H1 (cell line): ENCODE results near the gene PIGZ. TPM values are rescaled to one million over a fixed set of nuclear protein-coding genes. Genes with fewer than 3 reads are reported as not detected.

Source experiments
- CTCF ChIA-PET: fragments of 300-600 bp; sonication (Branson Sonifier 250); formaldehyde crosslinking; loops from one replicate; lab custom pipeline; 2021; ENCODE audit not compliant: partially characterized antibody; lab: Charles Lee
- POLR2A ChIA-PET: fragments of 300-600 bp; sonication (Branson Sonifier 250); formaldehyde crosslinking; loops from one replicate; lab custom pipeline; 2021; ENCODE audit warnings: inconsistent platforms; ENCODE audit not compliant: partially characterized antibody; lab: Charles Lee
- DNase-seq, 2 experiments: peaks; one replicate each; pipeline versions ENCODE4 v3.0.0 to v3.0.0-alpha.2; 2010 to 2022; ENCODE audit warnings: low spot score in 2 of 2, low read depth in 1 of 2, mixed read lengths in 1 of 2
- FAIRE-seq: peaks from 2 replicates; lab custom pipeline; 2011; peaks lifted over from hg19 to GRCh38; lab: Jason Lieb, UNC
- H2AFZ ChIP-seq: 2 replicates; pipeline ENCODE4 v1.8.1; 2012; ENCODE audit warnings: low read length, inconsistent platforms
- H2AK5ac ChIP-seq: 2 replicates; pipeline ENCODE4 v1.6.1; 2013; ENCODE audit warnings: low read depth, low read length
- H2BK120ac ChIP-seq: replicated peaks from 2 replicates; pipeline ENCODE3; 2013; ENCODE audit warnings: low read depth, low read length, inconsistent platforms
- H2BK12ac ChIP-seq: 2 replicates; pipeline ENCODE4 v1.6.1; 2013; ENCODE audit warnings: low read depth, low read length
- H2BK15ac ChIP-seq: 2 replicates; pipeline ENCODE4 v1.6.1; 2013; ENCODE audit warnings: low read length
- H2BK20ac ChIP-seq: 2 replicates; pipeline ENCODE4 v1.6.1; 2013; ENCODE audit warnings: low read length
- H2BK5ac ChIP-seq: 2 replicates; pipeline ENCODE4 v1.6.1; 2013; ENCODE audit warnings: low read depth, low read length
- H3K14ac ChIP-seq: 2 replicates; pipeline ENCODE4 v1.6.1; 2013; ENCODE audit warnings: inconsistent platforms; ENCODE audit not compliant: insufficient read length
- H3K18ac ChIP-seq: 2 replicates; pipeline ENCODE4 v1.6.1; 2013; ENCODE audit warnings: low read length; ENCODE audit errors: extremely low read depth
- H3K23ac ChIP-seq: 2 replicates; pipeline ENCODE4 v1.6.1; 2013; ENCODE audit warnings: inconsistent platforms; ENCODE audit not compliant: insufficient read length
- H3K23me2 ChIP-seq: 2 replicates; pipeline ENCODE4 v1.6.1; 2013; ENCODE audit warnings: low read depth, low read length
- H3K27ac ChIP-seq: 2 replicates; pipeline ENCODE4 v1.6.1; 2011; ENCODE audit warnings: low read depth, low read length, inconsistent platforms
- H3K27me3 ChIP-seq, 4 experiments: replicated peaks in 1 of 4; 1 replicate in 1 of 4; 2 replicates in 3 of 4; pipeline versions ENCODE4 v1.6.1 to v1.8.1; 2011 to 2013; ENCODE audit warnings: low read length in 3 of 4, mild to moderate bottlenecking in 3 of 4, inconsistent platforms in 2 of 4, mixed read lengths in 2 of 4, moderate library complexity in 1 of 4; ENCODE audit not compliant: control insufficient read depth in 3 of 4, insufficient read depth in 3 of 4; ENCODE audit errors: extremely low read depth in 1 of 4
- H3K36me3 ChIP-seq, 4 experiments: 2 replicates each; pipeline versions ENCODE4 v1.6.1 to v1.8.1; 2011 to 2013; ENCODE audit warnings: mild to moderate bottlenecking in 4 of 4, low read length in 3 of 4, moderate library complexity in 2 of 4, control low read depth in 1 of 4, inconsistent platforms in 1 of 4; ENCODE audit not compliant: insufficient read depth in 4 of 4, control insufficient read depth in 2 of 4
- H3K4ac ChIP-seq: replicated peaks from 2 replicates; pipeline ENCODE3; 2013; ENCODE audit warnings: low read length, low read depth, mixed read lengths, inconsistent platforms; ENCODE audit not compliant: insufficient read length
- H3K4me1 ChIP-seq, 4 experiments: replicated peaks in 1 of 4; 1 replicate in 1 of 4; 2 replicates in 3 of 4; pipeline versions ENCODE4 v1.6.1 to v1.8.1; 2011 to 2013; ENCODE audit warnings: low read length in 3 of 4, inconsistent platforms in 2 of 4, mixed read lengths in 1 of 4; ENCODE audit not compliant: insufficient read depth in 4 of 4, control insufficient read depth in 3 of 4
- H3K4me2 ChIP-seq, 2 experiments: 2 replicates each; pipeline versions ENCODE4 v1.6.1 to v1.8.1; 2011 to 2013; ENCODE audit warnings: low read depth in 2 of 2, low read length in 2 of 2, control low read depth in 1 of 2, inconsistent platforms in 1 of 2, mild to moderate bottlenecking in 1 of 2; ENCODE audit not compliant: insufficient read depth in 1 of 2
- H3K4me3 ChIP-seq, 4 experiments: fragments of 200-600, 300-600 bp in 1 of 4; sonication (generic), shearing (Covaris generic), sonication (Bioruptor Twin) in 1 of 4; 2 replicates each; pipeline versions ENCODE4 v1.5.1 to v1.8.1; 2011 to 2016; ENCODE audit warnings: low read length in 4 of 4, low read depth in 3 of 4, control low read depth in 2 of 4, inconsistent platforms in 2 of 4, mild to moderate bottlenecking in 2 of 4, mixed read lengths in 1 of 4, moderate library complexity in 1 of 4; ENCODE audit not compliant: insufficient read depth in 2 of 4; ENCODE audit errors: extremely low read depth in 1 of 4
- H3K56ac ChIP-seq: replicated peaks from 2 replicates; pipeline ENCODE3; 2013; ENCODE audit warnings: low read depth, mild to moderate bottlenecking, mixed read lengths, low read length, inconsistent platforms; ENCODE audit not compliant: insufficient read length
- H3K79me1 ChIP-seq: 2 replicates; pipeline ENCODE4 v1.6.1; 2013; ENCODE audit warnings: low read depth, low read length, control low read depth
- H3K79me2 ChIP-seq, 2 experiments: 2 replicates each; pipeline versions ENCODE4 v1.6.1 to v1.8.1; 2012 to 2013; ENCODE audit warnings: low read length in 2 of 2, mild to moderate bottlenecking in 2 of 2, inconsistent platforms in 1 of 2; ENCODE audit not compliant: insufficient read depth in 2 of 2, control insufficient read depth in 1 of 2
- H3K9ac ChIP-seq, 4 experiments: replicated peaks in 1 of 4; 1 replicate in 1 of 4; 2 replicates in 3 of 4; pipeline versions ENCODE4 v1.6.1 to v1.8.1; 2011 to 2013; ENCODE audit warnings: low read depth in 3 of 4, low read length in 3 of 4, control low read depth in 2 of 4, mild to moderate bottlenecking in 2 of 4, moderate library complexity in 2 of 4, inconsistent platforms in 1 of 4; ENCODE audit errors: extremely low read depth in 1 of 4
- H3K9me3 ChIP-seq, 2 experiments: 2 replicates each; pipeline versions ENCODE4 v1.6.1 to v1.8.1; 2012 to 2013; ENCODE audit warnings: mild to moderate bottlenecking in 2 of 2, moderate library complexity in 2 of 2, control low read depth in 1 of 2, inconsistent platforms in 1 of 2, low read depth in 1 of 2, low read length in 1 of 2, mixed read lengths in 1 of 2; ENCODE audit not compliant: insufficient read depth in 2 of 2
- H4K20me1 ChIP-seq, 2 experiments: replicated peaks in 1 of 2; 2 replicates each; pipeline versions ENCODE3 to v1.8.1; 2011 to 2013; ENCODE audit warnings: inconsistent platforms in 2 of 2, low read length in 2 of 2, mild to moderate bottlenecking in 1 of 2; ENCODE audit not compliant: insufficient read depth in 2 of 2, control insufficient read depth in 1 of 2
- H4K5ac ChIP-seq: 2 replicates; pipeline ENCODE4 v1.6.1; 2013; ENCODE audit warnings: low read length, low read depth, mixed read lengths, inconsistent platforms; ENCODE audit not compliant: insufficient read length
- H4K8ac ChIP-seq: 2 replicates; pipeline ENCODE4 v1.8.0; 2013; ENCODE audit warnings: mild to moderate bottlenecking, moderate library complexity, low read length, inconsistent platforms; ENCODE audit not compliant: insufficient read depth; ENCODE audit errors: extremely low read depth
- H4K91ac ChIP-seq: replicated peaks from 2 replicates; pipeline ENCODE3; 2013; ENCODE audit warnings: low read length, mixed read lengths, inconsistent platforms; ENCODE audit not compliant: insufficient read length
- BCL11A ChIP-seq, 2 experiments: IDR thresholded peaks; one replicate each; pipeline ENCODE4 v1.6.1; 2011; ENCODE audit warnings: low read depth in 2 of 2, low read length in 2 of 2, mild to moderate bottlenecking in 2 of 2
- CBX5 ChIP-seq: fragments of 300-800, 300-1000 bp; sonication (generic); IDR thresholded peaks from 2 replicates; pipeline ENCODE4 v1.7.1; 2016; ENCODE audit warnings: antibody characterized with exemption, low read length, low read depth
- RAD21 ChIP-seq, 2 experiments: IDR thresholded peaks in 1 of 2; conservative IDR thresholded peaks in 1 of 2; 2 replicates each; pipeline ENCODE4 v1.6.1; 2011; ENCODE audit warnings: low read depth in 2 of 2, low read length in 2 of 2, improper control_type of control experiment in 1 of 2, inconsistent platforms in 1 of 2, mild to moderate bottlenecking in 1 of 2, moderate library complexity in 1 of 2
- WGBS, 2 experiments: shearing (Covaris generic) in 1 of 2; methylation state at CpG; one replicate each; pipeline versions ENCODE4 v1.1.6 to v1.1.7; 2013 to 2015; ENCODE audit warnings: low lambda C conversion rate in 2 of 2, mixed read lengths in 2 of 2, inconsistent platforms in 1 of 2, low coverage in 1 of 2, missing lambda C conversion rate in 1 of 2; ENCODE audit not compliant: insufficient replicate concordance in 2 of 2, insufficient coverage in 1 of 2, insufficient read length in 1 of 2; ENCODE audit errors: extremely low coverage in 1 of 2, missing lambda C conversion rate in 1 of 2; 5-methylcytosine and 5-hydroxymethylcytosine counted together
- polyA plus RNA-seq, 7 experiments: library from polyadenylated mRNA; depleted of rRNA in 3 of 7; stranded (reverse) in 5 of 7; unstranded in 2 of 7; fragments of >200 nt in 5 of 7; fragments of 200-250 nt in 2 of 7; gene quantifications; 1 replicate in 5 of 7; 2 replicates in 1 of 7; 4 replicates in 1 of 7; pipeline versions ENCODE4 v1.2.1 to v1.2.3, GENCODE V29; 2011 to 2013; ENCODE audit warnings: missing spikeins in 2 of 7, mixed read lengths in 2 of 7
- total RNA-seq: library from RNA; stranded (reverse); fragmentation: NEBNext Ultra II Directional; extraction: Animal tissue kit (Norgen Biotek cat#: 25700); gene quantifications from 2 replicates; pipeline ENCODE4 v1.2.1, GENCODE V29; 2021
- TF ChIP-seq, protein P1 (sequence below), 3 experiments: IDR thresholded peaks; 1 replicate in 2 of 3; 2 replicates in 1 of 3; pipeline versions ENCODE4 v1.5.1 to v1.6.1; 2011; ENCODE audit warnings: low read length in 3 of 3, mild to moderate bottlenecking in 3 of 3, inconsistent platforms in 2 of 3, low read depth in 1 of 3, moderate library complexity in 1 of 3; ENCODE audit not compliant: insufficient read depth in 1 of 3; ENCODE audit errors: control extremely low read depth in 1 of 3
- TF ChIP-seq, protein P2 (sequence below): IDR thresholded peaks from 2 replicates; pipeline ENCODE4 v1.6.1; 2011; ENCODE audit warnings: low read depth, mild to moderate bottlenecking, low read length; ENCODE audit not compliant: insufficient read depth

The PIGZ gene
- total and polyA plus RNA-seq, 2 of the 8 experiments (the other 6 are each of a cell fraction or from before 2014, with no cell fraction given): 0.32 TPM; not detected in 1

DNA sequence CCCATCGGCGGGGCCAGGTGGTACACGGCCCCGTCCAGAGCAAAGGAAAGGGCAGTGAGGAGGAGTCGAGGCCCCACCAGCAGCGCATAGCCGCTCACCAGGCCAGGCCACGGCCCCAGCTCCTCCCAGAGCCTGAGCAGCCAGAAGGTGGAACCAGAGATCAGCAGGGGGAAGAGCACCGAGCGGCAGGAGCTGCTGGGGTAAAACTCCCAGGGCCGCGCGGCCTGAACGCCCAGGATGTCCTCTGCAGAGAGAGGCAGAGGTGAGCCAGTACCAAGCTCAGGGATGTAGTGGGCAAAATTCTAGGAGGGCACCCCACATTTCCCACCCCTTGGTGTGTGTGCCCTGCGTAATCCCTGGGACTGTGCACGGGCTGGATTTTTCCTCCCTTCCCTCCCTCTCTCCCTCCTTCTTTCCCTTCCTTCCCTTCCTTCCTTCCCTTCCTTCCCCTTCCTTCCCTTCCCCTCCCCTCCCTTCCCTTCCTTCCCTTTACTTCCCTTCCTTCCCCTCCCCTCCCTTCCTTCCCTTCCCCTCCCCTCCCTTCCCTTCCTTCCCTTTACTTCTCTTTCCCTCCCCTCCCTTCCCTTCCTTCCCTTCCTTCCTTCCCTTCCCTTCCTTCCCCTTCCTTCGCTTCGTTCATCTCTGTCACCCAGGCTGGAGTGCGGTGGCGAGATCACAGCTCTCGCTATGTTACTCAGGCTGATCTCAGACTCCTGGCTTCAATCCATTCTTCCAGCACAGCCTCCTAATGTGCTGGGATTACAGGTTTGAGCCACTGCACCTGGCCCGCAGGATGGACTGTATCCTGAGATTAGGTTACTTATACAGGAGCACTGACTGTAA lies 20.0 kb downstream of the PIGZ start:
- FAIRE-seq: no peak
- no peak overlapping the region for H2BK15ac ChIP-seq
- peak overlapping the region in 1 of 2 experiments; percentile 41; a peak in 1 of 4 replicates for H3K4me2 ChIP-seq
- H3K27ac ChIP-seq: no peak overlapping the region
- peak overlapping the region; percentile 50; the same call in 1 of the 2 replicates for H2BK12ac ChIP-seq
- H3K56ac ChIP-seq: no peak overlapping the region
- H3K79me1 ChIP-seq: peaks cover under 1% of the 10 kb centered on the region; the same call in 1 of the 2 replicates
- no peak overlapping the region for H2BK5ac ChIP-seq
- TF ChIP-seq, protein P1, sequence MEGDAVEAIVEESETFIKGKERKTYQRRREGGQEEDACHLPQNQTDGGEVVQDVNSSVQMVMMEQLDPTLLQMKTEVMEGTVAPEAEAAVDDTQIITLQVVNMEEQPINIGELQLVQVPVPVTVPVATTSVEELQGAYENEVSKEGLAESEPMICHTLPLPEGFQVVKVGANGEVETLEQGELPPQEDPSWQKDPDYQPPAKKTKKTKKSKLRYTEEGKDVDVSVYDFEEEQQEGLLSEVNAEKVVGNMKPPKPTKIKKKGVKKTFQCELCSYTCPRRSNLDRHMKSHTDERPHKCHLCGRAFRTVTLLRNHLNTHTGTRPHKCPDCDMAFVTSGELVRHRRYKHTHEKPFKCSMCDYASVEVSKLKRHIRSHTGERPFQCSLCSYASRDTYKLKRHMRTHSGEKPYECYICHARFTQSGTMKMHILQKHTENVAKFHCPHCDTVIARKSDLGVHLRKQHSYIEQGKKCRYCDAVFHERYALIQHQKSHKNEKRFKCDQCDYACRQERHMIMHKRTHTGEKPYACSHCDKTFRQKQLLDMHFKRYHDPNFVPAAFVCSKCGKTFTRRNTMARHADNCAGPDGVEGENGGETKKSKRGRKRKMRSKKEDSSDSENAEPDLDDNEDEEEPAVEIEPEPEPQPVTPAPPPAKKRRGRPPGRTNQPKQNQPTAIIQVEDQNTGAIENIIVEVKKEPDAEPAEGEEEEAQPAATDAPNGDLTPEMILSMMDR (IDR thresholded peaks at IDR 0.05; ENCODE audit: control extremely low read depth in 1 of 3, insufficient read depth in 1 of 3, low read depth in 1 of 3, low read length in 3 of 3): peak; percentile 41 to 59 (median 46)
- TF ChIP-seq RAD21 (IDR thresholded peaks at IDR 0.05 in 1 of 2, conservative IDR thresholded peaks at IDR 0.05 in 1 of 2; ENCODE audit: low read depth in 2 of 2, low read length in 2 of 2) (peak; percentile 49 to 66), BCL11A (IDR thresholded peaks at IDR 0.05; ENCODE audit: low read depth in 2 of 2, low read length in 2 of 2) (no peak), CBX5 (no peak)
- TF ChIP-seq, protein P2, sequence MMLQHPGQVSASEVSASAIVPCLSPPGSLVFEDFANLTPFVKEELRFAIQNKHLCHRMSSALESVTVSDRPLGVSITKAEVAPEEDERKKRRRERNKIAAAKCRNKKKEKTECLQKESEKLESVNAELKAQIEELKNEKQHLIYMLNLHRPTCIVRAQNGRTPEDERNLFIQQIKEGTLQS: no peak
- no peak overlapping the region for H2BK120ac ChIP-seq
- H4K20me1 ChIP-seq: peaks cover 0 to 1% of the 10 kb centered on the region in 2 experiments
- no peaks in the 10 kb centered on the region for H3K36me3 ChIP-seq
- H2AK5ac ChIP-seq: no peak overlapping the region
- H2BK20ac ChIP-seq: no peak overlapping the region
- peak overlapping the region; percentile 78 for H2AFZ ChIP-seq
- WGBS, 2 experiments: 71% methylated on average over 15 of the region's 22 CpGs; no CpG with 5 or more reads in 1 of the 2 experiments
- DNase-seq: peak in 1 of 2 experiments; percentile 56
- no peak overlapping the region for H3K23ac ChIP-seq
- ChIA-PET CTCF (interaction anchor here (0.6 to 1.8 kb wide), 8 partner anchors 13 to 358 kb away, joined by 3 to 4 read pairs (median 3); partner anchors contain the start of gene MELTF), POLR2A (interaction anchor here (0.8 to 1.3 kb wide), 2 partner anchors 12 to 21 kb away, joined by 3 read pairs; no protein-coding TSS in a partner anchor)
- peak overlapping the region; percentile 73; the same call in 1 of the 2 replicates for H4K8ac ChIP-seq
- no peak overlapping the region for H4K5ac ChIP-seq
- H3K4me1 ChIP-seq: peaks cover under 1 to 1% (median 1%) of the 10 kb centered on the region in 4 experiments
- no peak overlapping the region for H3K9ac ChIP-seq
- peak overlapping the region; percentile 40 for H4K91ac ChIP-seq
- no peaks in the 10 kb centered on the region for H3K27me3 ChIP-seq
- peaks cover 1 to 3% of the 10 kb centered on the region in 2 experiments; a peak in 3 of 4 replicates for H3K79me2 ChIP-seq
- H3K4me3 ChIP-seq: no peak overlapping the region
- no peaks in the 10 kb centered on the region for H3K9me3 ChIP-seq
- no peak overlapping the region for H3K14ac ChIP-seq
- H3K4ac ChIP-seq: no peak overlapping the region
- no peak overlapping the region for H3K18ac ChIP-seq
- H3K23me2 ChIP-seq: 0 out of 2 replicates have a peak, but pooled peaks cover 1% of the 10 kb centered on the region
